Hepatic stellate cell (primary cell): ENCODE measurements around the gene KIAA0930.
"Not testable (repeated sequence)": the region's sequence is repeated elsewhere in the genome, so short reads cannot be mapped to it uniquely, and the experiment has no call there.

Experiments used
- DNase-seq: peaks from one replicate; pipeline ENCODE4 v3.0.0; 2011; ENCODE audit warnings: low spot score

Gene KIAA0930

DNA sequence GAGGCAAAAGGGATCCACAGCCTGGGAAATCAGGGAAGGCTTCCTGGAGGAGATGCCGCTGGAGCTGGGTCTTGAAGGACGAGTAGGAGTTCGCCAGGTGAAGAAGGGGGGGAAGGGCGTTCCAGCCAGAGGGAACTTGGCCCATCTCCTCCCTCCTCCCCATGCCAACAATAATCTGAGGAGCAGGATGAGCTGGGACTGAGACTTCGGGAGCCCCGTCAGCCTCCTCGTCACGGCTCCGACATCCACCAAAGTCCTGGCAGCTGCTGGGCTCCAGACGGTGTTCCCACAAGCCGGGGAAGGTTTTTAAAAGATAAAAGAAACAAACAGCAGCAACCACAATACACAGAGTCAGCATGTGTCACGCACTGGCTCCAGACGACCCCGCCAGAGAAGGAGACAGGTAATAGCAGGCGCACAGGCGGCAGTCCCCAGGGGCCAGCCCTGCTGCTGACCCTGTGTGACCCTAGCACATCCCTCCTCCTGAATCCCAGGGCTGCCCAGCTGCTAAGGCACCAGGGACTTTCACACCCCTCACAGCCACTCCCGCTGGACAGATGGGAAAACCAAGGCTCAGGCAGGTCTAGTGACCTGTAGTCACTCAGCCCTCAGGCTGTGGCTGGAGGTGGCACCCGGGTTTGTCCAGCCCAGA, 39.7 kb downstream of the KIAA0930 start:
- DNase-seq = peak; percentile 74

DNA sequence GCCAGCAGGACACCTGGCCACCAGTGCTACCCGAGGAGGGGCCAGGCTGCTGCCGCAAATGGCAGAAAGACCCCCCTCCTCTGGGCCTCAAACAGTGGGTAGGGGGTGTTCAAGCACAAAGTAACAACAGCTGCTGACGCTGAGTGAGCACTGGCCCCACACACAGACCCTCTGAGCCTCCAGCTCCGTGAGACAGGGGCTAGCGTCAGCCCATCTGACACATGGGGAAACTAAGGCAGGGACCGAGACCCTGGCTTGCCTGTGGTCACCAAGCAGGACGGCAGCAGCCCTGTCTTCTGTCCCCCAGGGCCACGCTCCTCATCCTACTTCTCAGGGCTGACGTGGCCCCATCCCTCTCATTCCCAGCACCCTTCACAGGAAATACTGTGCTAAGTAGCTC, 40.5 kb downstream of the KIAA0930 start:
- no peak for DNase-seq

DNA sequence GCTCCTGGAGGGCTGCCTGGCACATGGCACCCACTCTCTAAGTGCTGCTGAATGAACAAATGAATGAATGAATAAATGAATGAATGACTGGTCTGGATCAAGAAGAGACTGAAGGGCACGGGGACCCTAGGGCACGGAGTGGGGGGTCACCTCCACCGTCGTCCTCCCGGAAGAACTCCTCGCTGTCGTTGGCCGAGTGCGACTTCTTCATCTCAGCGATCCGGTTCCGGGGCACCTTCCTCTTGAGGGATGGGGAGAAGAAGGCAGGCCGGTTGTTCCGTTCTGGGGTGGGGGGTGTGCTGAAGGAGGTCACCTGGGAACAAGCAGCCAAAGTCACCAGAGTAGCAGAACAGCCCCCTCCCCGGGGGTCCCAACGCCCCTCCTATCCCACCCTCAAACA, 41.0 kb downstream of the KIAA0930 start:
- no peak for DNase-seq

DNA sequence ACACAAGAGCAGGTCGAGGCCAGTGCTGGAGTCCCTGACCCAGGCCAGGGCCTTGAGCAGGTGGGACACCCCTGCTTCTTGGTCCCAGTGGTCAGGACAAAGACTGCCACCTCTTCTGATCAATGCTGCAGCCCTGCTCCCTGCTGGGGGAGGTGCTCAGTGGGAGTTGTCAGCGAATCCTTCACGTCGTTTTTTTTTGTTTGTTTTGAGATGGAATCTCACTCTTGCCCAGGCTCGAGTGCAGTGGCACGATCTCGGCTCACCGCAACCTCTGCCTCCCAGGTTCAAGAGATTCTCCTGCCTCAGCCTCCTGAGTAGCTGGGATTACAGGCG, 42.3 kb downstream of the KIAA0930 start:
- DNase-seq = no peak

DNA sequence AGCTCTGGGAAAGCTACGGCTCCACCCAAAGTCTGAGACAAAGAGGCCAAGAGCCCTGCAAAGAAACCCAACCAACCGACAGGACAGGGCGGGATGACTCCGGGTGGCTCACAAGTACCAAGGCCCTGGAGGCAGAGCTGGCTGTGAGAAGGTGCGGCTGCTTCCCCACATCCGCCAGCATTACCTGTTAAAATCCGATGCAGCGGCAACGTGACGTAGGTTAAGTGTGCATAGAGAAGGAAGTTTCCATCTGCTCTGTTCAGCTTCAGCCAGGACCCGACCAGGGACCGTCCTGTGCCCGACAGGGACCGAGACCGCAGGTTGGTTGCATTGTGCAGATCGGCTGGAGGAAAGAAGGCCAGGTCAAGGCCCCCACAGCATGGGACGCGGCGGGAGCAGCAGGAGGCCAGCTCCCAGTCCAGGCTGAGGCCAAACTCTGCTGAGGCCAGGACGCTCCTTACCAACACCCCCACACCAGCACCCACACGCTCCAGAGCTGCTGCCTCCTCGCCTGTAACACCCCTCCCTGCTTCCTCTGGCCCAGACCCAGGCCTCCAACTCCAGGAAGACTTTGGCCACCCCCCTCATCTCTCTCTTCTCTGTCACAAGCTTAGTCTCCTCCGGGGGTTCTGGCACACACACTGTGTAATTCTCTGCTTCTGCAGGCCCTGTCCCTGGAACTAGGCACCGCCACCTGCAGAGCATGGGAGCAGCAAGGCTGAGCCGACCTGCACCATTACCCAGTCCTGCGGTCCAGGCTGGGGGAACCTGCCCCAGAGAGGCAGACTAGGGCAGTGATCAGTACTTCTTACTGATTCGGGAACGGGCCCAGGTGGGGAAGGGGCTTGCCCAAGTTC, 42.9 kb downstream of the KIAA0930 start:
- DNase-seq = no peak

DNA sequence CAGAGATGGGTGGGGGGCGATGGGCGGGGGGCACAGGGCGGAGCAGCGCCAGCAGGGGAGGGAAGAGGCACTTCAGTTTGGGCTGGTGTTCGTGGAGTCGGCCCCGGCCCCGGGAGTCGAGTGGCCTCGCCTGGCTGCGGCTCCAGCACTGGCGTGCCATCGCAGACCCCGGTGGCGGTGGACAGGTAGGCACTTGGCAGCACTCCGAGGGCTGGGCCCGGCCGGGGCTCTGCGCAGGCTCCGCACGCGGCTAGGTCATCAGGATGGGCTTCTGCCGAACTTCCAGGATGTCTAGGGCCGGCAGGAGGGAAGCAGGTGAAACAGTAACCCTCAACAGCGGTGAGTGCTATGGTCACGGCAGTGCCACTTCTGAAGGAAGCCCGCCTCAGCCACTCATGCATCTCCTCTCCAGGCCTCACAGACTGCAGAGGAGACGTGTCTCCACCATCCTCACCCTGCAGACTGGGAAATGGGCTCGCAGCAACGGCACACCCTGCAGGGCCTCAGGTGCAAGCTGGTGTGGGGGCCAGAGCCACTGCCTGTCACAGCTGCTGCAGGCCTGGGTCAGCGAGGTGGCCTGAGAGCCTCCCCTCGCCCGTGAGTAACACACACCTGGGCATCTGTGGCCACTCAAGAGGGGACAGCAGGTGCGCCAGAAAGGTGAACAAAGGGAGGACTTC, 43.6 kb downstream of the KIAA0930 start:
- no peak for DNase-seq

DNA sequence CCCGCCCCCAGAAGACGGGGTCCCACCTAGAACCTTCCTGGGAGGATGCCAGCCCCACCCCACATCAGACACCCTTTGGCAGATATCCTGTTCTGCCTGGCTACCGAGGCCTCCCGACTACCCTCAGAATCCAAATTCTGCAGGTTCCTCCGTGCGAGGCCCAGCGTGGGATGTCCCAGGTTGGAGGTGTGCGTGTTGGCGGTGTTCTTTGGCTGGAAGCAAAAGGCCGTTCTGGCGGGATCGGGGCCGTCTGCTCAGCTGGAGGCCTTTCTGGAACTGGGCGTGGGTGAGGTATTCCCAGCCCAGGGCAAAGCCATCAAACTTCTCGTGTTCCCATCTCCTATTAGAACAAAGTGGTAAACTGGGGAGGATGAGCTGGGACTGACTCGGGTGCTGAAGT, 44.4 kb downstream of the KIAA0930 start:
- no peak for DNase-seq

DNA sequence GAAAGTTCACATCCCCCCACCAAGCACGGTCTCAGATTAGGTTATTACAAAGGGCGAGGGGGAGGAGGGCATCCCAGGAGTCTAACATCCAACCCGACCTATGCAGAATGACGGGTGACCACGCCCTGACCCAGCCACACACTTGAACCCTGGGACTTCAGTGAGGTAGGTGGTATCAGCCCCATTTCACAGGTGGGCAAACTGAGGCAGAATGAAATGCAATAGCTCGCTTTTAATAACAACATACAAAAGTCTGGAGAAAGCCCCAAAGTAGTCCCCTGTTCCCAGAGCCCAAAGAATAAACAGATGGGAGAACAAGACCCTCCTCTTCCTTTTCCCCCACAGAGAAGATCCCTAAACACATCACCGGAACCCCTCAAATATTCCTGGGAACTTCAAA, 45.1 kb downstream of the KIAA0930 start:
- DNase-seq = no peak

DNA sequence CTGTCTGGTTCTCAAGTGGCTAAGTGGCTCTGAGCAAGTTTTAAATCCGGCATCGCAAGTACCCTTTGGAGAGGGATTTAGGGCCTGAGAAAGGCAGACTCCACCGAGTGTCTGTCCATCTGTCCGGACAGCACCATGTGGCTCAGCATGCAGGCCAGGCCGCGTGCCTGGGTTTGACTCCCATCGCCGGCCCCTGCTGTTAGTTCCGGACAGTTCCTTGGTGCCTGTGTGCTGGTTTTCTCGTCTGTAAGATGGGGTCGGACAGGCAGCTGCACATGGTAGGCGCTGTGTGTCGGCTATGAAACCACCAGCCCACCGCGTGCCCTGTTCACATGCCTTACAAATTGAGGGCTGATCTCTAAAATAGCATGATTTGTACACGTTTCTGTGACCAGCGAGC, 46.0 kb downstream of the KIAA0930 start:
- no peak for DNase-seq

DNA sequence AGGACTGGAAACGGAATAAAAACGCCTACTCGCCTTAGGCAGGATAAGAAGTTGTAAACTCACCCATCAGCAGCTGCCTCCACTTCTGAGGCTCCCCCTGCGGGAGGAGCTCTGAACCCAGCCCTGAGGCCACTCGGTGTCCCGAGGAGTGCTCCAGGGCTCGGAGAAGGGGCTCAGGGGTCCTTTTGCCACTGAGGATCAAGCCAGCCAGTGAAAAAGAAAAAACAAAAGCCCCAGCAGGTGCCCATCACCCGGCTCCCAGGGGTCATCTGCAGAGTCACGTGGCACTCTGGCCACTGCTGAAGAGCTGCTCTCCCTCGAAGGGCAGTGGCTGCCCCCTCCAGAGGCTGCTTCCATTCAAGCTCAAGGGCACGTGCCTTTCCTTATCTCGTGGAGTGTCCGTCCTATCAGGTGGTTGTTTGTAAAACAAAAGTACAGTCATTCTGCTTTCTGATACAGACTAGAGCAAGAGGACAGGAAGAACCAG, 48.0 kb downstream of the KIAA0930 start:
- DNase-seq = no peak

DNA sequence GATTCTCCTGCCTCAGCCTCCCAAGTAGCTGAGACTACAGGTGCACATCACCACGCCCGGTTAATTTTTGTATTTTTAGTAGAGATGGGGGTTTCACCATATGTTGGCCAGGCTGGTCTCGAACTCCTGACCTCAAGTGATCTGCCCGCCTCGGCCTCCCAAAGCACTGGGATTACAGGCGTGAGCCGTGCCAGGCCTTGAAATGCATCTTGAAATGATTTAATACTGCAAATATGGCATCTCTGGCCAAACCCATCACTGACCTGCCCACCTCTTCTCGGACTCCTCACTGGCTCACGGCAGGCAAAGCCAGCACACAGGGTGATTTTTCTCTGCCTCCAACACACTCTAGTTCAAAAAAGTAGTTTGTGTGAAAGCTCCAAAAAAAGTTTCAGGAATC, 48.9 kb downstream of the KIAA0930 start:
- DNase-seq = not testable (repeated sequence)

DNA sequence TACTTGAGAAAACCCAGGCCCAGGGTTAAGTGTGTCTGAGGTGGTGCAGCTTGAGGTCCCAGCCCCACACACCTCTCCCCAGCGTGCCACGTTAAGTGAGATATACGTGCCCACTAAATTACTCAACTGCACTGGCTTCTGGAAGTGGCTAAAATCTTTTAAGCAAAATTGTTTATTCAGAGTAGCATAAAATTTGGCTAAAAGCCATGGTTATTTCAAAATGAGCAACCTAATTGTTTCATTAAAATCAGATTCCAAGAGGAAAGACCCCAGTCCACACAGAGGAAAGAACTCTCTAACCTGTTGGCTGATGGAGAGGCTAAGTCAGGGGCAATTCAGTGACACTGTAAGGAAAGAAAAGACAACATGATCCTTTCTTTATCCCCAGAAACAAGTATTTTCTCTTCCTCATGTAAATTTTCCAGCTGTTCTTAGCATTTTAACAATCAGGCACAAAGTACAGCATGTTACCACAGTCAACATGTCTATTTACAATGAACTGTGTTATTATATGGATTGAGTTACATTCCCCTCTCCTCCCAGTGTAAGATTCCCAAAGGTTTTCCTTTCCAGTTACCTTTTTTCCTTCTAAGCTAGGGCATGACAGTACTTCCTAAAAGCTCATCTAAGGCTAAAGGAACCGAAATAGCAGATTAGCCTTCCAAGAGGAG, 50.4 kb downstream of the KIAA0930 start:
- no peak for DNase-seq

DNA sequence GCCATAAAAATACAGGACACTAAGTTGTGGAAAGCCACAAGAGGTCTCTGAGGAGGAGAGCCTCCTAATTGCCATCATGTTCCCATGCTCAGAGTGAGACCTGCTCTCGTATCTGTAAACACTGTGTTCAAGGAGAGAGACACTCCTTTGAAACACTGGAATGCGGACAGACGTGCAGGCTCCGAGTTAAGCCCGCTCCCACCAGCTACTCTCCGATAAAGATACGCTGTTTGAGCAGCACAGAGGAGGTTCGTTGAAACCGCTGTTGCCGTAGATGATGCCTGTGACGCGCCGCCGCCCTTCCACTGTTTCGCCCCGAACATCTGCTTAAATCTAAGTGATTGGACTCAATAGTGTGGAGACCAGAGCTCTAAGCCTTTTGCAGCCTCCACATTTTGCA, 51.9 kb downstream of the KIAA0930 start:
- no peak for DNase-seq

DNA sequence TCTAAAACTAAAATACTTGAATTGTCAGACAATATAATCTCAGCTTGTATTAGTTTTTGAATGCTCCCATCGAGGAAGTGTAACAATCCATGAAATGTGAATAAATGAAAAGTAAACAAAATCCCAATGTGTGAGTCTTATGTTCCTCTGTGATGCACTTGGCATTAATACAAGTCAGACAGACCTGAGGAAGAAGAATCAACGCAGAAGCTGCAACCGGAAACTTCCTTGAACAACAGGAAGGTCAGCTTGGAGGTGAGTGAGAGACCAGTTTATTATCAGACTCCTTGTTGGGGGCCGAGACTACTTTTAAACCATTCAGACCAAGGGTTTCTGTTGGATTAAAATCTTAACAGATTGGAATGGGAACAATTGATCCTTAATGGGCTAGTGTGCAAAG, 52.8 kb downstream of the KIAA0930 start:
- DNase-seq = no peak

DNA sequence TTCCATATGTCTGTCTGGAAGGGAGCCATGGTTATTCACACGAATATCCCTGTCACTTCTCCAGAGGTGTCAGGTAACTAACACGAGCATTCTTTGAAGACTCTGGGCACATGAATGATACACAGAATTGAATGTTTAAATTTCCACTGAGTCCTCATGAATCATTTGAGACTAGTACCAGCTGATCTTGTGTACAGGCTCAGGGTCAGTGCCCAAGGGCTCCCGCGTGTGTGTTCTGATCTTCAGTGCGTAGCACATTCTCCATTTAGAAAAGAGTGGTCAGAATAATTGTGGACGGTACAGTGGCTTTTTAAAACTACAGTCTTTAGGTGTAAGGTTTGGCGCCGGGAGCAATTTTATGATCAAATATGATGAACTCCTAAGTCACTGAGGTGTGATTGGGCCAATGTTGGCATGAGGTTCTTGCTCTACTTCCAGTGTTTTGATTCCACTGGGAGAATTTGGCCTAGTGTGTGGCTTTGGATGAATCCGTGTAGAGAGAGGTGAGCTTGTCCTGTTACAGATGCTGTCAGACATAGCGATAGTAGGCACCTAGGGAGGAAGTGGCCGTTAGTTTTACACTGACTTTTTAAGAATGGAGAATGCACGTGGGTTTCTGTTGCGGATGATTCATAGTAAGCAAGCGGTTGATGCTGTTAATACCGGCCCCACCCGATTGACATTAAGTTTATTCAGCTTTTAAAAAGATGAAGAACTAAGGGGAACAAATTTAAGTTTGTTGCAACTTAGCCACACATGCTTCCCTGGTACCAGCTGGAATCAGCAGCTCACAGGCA, 54.8 kb downstream of the KIAA0930 start:
- no peak for DNase-seq

DNA sequence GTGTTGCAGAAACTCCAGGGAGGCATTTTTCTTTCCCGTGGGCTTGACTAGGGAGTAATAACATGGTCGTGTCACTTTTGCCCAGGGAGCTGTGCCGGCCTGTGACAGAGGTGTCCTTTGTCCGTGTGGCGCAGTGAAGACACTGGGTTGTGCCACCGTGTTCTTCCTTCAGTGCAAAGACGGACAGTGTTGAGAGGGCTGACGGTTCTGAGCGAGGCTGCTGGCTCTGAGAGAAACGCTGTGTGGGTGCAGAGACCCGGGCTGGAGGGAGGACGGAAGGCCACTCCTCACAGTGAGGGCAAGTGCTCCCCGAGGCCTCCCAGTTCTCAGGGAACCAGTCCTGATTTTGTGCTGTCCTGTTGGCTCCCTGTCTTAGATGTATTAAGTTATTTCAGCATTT, 56.7 kb downstream of the KIAA0930 start:
- no peak for DNase-seq

DNA sequence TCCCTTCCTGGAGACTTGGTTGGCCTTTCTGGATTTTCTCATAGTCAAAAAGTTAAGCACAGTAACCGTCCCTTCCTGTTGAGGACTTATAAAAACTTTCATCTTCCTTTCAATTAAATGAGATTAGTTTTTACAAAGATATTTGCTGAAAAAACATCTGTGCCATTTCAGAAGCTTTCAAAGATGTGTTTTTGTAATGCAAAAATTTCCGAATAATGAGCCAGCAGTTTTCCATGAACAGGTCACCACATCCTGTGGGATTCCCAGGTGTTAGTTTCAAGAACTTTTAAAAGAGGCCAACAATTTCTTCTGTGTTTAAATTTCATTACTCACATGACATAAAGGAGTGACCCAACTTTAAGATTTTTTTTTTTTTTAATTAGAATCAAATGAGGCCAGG, 58.9 kb downstream of the KIAA0930 start:
- no peak for DNase-seq

DNA sequence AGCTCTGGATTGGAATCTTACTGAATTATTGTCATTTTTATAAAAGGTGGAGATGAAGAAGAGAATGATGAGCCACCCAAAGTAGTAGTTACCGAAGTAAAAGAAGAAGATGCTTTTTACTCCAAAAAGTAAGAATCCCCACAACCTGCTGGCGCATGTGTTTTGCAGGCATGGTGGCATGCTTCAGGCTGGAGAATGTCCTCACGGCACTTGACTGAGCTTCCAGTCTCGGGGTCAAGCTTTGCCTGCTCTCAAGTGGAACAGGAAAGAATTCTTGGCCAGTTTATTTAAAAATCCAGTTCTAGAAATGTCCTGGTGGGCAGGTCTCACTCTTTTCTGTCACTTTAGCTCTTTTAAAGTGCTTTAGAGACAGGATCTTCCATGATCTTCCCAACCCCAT, 59.5 kb downstream of the KIAA0930 start:
- no peak for DNase-seq

DNA sequence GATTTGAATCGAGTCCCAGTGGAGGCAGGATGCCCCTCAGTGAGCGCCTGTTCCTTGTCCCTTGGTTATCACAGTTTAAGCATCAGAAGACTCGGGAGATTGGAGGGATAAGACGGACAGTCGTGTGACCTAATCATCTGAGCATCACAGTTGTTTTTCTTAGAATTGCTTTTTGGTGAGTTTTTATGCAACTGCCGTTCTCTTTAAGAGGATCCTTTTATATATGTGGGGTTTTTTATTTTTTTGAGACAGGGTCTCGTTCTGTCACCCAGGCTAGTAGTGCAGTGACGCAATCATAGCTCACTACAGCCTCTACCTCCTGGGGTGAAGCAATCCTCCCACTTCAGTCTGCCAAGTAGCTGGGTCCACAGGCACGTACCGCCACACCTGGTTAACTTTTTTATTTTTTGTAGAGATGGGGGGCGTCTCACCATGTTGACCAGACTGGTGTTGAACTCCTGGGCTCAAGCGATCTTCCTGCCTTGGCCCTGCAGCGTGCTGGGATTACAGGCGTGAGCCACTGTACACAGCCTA, 60.5 kb downstream of the KIAA0930 start:
- no peak for DNase-seq

DNA sequence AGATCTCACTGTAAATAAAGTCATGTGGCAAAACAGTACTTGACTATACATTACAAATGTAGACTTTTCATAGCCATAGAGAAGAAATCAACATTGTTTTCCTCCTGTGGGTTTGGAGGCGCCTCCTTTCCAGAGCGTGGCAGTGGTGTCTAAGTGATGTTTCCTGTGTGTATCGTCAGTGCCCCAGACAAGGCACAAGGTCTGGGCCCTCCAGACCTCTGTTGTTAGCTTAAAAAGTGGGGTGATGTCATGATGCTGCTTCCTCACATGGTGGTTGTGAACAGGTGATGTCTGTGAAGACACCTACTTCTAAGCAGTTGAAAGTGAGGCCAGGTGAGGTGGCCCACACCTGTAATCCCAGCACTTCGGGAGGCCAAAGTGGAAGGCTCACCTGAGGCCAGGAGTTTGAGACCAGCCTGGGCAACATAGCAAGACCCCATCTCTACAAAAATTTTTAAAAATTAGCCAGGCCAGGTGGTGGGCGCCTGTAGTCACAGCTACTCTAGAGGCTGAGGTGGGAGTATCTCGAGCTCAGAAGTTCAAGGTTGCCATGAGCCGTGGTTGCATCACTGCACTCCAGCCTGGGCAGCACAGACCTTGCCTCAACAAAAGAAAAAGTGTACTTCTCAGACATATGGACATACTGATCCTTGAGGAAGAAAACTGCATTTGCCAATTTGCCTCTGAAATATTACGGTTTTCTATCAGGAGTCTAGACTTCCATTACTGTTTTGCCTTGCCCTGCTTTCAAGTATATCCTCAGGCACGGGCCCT, 61.2 kb downstream of the KIAA0930 start:
- DNase-seq = no peak
